ENCODE results near the gene MAB21L4. TPM values are rescaled to one million over a fixed set of nuclear protein-coding genes. Genes with fewer than 3 reads are reported as not detected.
A peak's percentile ranks its signal among the peaks of the same experiment; 100 is the strongest.

MAB21L4 gene
- total RNA-seq, 1 experiment from 2014 or later = not detected

GRCh38 chr2:240874715-240875227 is 21.2 kb downstream of the MAB21L4 start:
- H4K20me1 ChIP-seq (ENCODE audit: insufficient read depth) = no peaks in the 10 kb centered on the region
- POLR2A ChIA-PET = no interaction called here
- TF ChIP-seq ATF3 (IDR thresholded peaks at IDR 0.05) (no peak), JUND (IDR thresholded peaks at IDR 0.05) (no peak), POLR2AphosphoS5 (IDR thresholded peaks at IDR 0.05; ENCODE audit: low read depth, low read length) (no peak), CBX3 (IDR thresholded peaks at IDR 0.05; ENCODE audit: low read depth) (no peak)
- TF ChIP-seq, protein P1, sequence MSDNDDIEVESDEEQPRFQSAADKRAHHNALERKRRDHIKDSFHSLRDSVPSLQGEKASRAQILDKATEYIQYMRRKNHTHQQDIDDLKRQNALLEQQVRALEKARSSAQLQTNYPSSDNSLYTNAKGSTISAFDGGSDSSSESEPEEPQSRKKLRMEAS (IDR thresholded peaks at IDR 0.05) = no peak
- no TSS peak for BruUV-seq (replicated peaks)
- no peak for ATAC-seq
- H3K9ac ChIP-seq (ENCODE audit: low read length) = no peak overlapping the region
- no peaks in the 10 kb centered on the region for H3K4me1 ChIP-seq (ENCODE audit: control insufficient read depth in 1 of 2, insufficient read depth in 2 of 2, low read length in 2 of 2)
- intact Hi-C loops (cut with micrococcal nuclease) = no loop called here
- no peak overlapping the region for H2AFZ ChIP-seq (ENCODE audit: low read depth, low read length, poor library complexity, severe bottlenecking)
- H3K36me3 ChIP-seq (ENCODE audit: control insufficient read depth in 1 of 2, insufficient read depth in 2 of 2, low read length in 2 of 2) = no peaks in the 10 kb centered on the region
- no peak for DNase-seq (ENCODE audit: low read depth, low spot score)
- H3K9me3 ChIP-seq (ENCODE audit: control insufficient read depth in 1 of 2, insufficient read depth in 1 of 2, low read depth in 1 of 2, low read length in 2 of 2) = no peaks in the 10 kb centered on the region
- no peaks in the 10 kb centered on the region for H3K79me2 ChIP-seq (ENCODE audit: insufficient read depth, low read length)
- no peak overlapping the region for H3K4me3 ChIP-seq (replicated peaks in 1 of 2; ENCODE audit: low read depth in 1 of 2, low read length in 2 of 2)
- CTCF ChIA-PET = no interaction called here
- H3K9me2 ChIP-seq (ENCODE audit: insufficient read depth) = no peaks in the 10 kb centered on the region
- RAD21 ChIA-PET (ENCODE audit: low non-redundant PET in 1 of 2, low total read pairs in 2 of 2, uncharacterized antibody in 2 of 2, unreplicated experiment in 2 of 2) = no interaction called here
- no peaks in the 10 kb centered on the region for H3K27me3 ChIP-seq (ENCODE audit: insufficient read depth, low read length)
- no peak overlapping the region for H3K27ac ChIP-seq (ENCODE audit: low read depth, low read length)
- no peak overlapping the region for H3K4me2 ChIP-seq (ENCODE audit: low read length)

DNA sequence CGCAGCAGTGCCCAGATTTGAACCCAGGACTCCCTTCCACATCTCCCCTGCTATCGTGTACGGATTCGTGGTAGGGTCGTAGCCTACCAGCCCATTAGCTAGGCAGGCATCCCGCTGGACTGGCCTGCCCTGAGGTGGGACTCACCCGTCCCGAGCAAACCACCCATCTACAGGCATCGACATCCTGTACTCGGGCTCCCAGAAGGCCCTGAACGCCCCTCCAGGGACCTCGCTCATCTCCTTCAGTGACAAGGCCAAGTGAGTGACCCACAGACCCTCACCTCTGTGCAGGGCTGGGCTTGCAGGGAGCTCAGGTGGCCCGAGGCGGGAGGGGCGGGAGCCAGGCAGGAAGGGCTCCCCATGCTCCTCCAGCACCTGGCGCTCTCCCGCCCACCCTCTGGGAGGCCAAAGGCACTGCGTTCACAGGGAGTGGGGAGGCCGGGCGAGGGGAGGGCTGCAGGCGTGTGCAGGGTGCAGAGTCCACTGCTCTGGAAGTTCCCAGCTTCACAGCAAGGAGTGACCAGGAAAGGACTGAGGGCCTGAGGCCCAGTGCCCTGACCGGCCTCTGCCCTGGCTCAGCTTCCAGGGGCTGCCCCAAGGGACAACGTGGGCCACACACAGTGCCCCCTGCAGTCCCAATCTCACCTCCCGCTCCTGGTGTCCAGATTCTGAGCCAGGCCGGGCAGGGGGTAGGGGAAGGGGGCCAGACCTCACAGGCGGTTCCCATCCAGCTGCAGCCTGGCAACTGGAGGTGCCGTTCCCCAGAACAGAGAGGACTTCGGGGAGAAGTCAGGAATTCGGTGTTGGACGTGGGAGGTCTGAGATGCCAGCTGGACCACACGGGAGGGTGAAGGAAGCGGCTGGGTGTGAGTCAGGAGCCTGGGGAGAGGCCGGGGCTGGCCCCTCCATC is 21.9 kb downstream of the MAB21L4 start:
- Histone ChIP-seq H3K9me2 (ENCODE audit: insufficient read depth) (no peaks in the 10 kb centered on the region), H3K27me3 (ENCODE audit: insufficient read depth, low read length) (no peaks in the 10 kb centered on the region), H3K4me3 (replicated peaks in 1 of 2; ENCODE audit: low read depth in 1 of 2, low read length in 2 of 2) (no peak overlapping the region), H3K36me3 (ENCODE audit: control insufficient read depth in 1 of 2, insufficient read depth in 2 of 2, low read length in 2 of 2) (no peaks in the 10 kb centered on the region), H3K9me3 (ENCODE audit: control insufficient read depth in 1 of 2, insufficient read depth in 1 of 2, low read depth in 1 of 2, low read length in 2 of 2) (no peaks in the 10 kb centered on the region), H3K4me2 (ENCODE audit: low read length) (no peak overlapping the region), H3K9ac (ENCODE audit: low read length) (no peak overlapping the region), H3K4me1 (ENCODE audit: control insufficient read depth in 1 of 2, insufficient read depth in 2 of 2, low read length in 2 of 2) (no peaks in the 10 kb centered on the region), H4K20me1 (ENCODE audit: insufficient read depth) (no peaks in the 10 kb centered on the region), H3K27ac (ENCODE audit: low read depth, low read length) (no peak overlapping the region), H3K79me2 (ENCODE audit: insufficient read depth, low read length) (no peaks in the 10 kb centered on the region), H2AFZ (ENCODE audit: low read depth, low read length, poor library complexity, severe bottlenecking) (no peak overlapping the region)
- ChIA-PET POLR2A (no interaction called here), CTCF (no interaction called here), RAD21 (ENCODE audit: low non-redundant PET in 1 of 2, low total read pairs in 2 of 2, uncharacterized antibody in 2 of 2, unreplicated experiment in 2 of 2) (no interaction called here)
- ATAC-seq (no peak), DNase-seq (ENCODE audit: low read depth, low spot score) (no peak)
- TF ChIP-seq SRF (IDR thresholded peaks at IDR 0.05; ENCODE audit: low read depth) = no peak
- TF ChIP-seq ZFX (IDR thresholded peaks at IDR 0.05) = no peak
- TF ChIP-seq ATF3 (IDR thresholded peaks at IDR 0.05) = no peak
- TF ChIP-seq, protein P2, sequence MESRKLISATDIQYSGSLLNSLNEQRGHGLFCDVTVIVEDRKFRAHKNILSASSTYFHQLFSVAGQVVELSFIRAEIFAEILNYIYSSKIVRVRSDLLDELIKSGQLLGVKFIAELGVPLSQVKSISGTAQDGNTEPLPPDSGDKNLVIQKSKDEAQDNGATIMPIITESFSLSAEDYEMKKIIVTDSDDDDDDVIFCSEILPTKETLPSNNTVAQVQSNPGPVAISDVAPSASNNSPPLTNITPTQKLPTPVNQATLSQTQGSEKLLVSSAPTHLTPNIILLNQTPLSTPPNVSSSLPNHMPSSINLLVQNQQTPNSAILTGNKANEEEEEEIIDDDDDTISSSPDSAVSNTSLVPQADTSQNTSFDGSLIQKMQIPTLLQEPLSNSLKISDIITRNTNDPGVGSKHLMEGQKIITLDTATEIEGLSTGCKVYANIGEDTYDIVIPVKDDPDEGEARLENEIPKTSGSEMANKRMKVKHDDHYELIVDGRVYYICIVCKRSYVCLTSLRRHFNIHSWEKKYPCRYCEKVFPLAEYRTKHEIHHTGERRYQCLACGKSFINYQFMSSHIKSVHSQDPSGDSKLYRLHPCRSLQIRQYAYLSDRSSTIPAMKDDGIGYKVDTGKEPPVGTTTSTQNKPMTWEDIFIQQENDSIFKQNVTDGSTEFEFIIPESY (IDR thresholded peaks at IDR 0.05; ENCODE audit: extremely low read depth, insufficient replicate concordance, low read length) = no peak
- TF ChIP-seq CTCF (IDR thresholded peaks at IDR 0.05 in 2 of 3, conservative IDR thresholded peaks at IDR 0.05 in 1 of 3; ENCODE audit: borderline replicate concordance in 1 of 3, insufficient read depth in 1 of 3, low read depth in 2 of 3, low read length in 2 of 3) = 0 out of 6 replicates have a peak, but pooled peaks of 1 of the 3 experiments have one; percentile 8
- no peak for TF ChIP-seq EZH2 (IDR thresholded peaks at IDR 0.05)
- TF ChIP-seq ZNF274 (IDR thresholded peaks at IDR 0.05; ENCODE audit: low read depth, low read length) = no peak
- no TSS peak for BruUV-seq (replicated peaks)
- intact Hi-C loops (cut with micrococcal nuclease) = no loop called here
